Stimulated activated CD8-positive, alpha-beta memory T cell treated with anti-CD3 and anti-CD28 coated beads, Interleukin-4, amount 100 ng/mL, for 4 hours (primary cell): ENCODE results near the gene ZKSCAN8.
"Not testable (repeated sequence)": the region's sequence is repeated elsewhere in the genome, so short reads cannot be mapped to it uniquely, and the experiment has no call there.

ENCODE experiments used
- DNase-seq, 2 donors: peaks; one replicate each; pipeline ENCODE4 v3.0.0-alpha.2; 2020; ENCODE audit warnings: low read depth in 2 of 2, low spot score in 1 of 2

Gene ZKSCAN8

GRCh38 chr6:28141500-28142329, at the start of gene ZKSCAN8:
ZKSCAN8 (plus strand) TSS chr6:28141883; CDS start chr6:28148408, 6,525 bp downstream.
- peak; percentile 41 to 50 for DNase-seq

- not testable (repeated sequence) for DNase-seq
Measured at GRCh38 chr6:28102222-28102621, 39.5 kb upstream of the ZKSCAN8 start.

GRCh38 chr6:28102699-28103098, 39.0 kb upstream of the ZKSCAN8 start:
- DNase-seq = not testable (repeated sequence)

GRCh38 chr6:28104392-28105244, 37.1 kb upstream of the ZKSCAN8 start:
- DNase-seq = peak; percentile 63 to 70

- no peak for DNase-seq
Measured at GRCh38 chr6:28105245-28105639, 36.4 kb upstream of the ZKSCAN8 start.

GRCh38 chr6:28107506-28107905, 34.2 kb upstream of the ZKSCAN8 start:
- no peak for DNase-seq

GRCh38 chr6:28111964-28112363, 29.7 kb upstream of the ZKSCAN8 start:
- DNase-seq = no peak

- no peak for DNase-seq
Measured at GRCh38 chr6:28115799-28116198, 25.9 kb upstream of the ZKSCAN8 start.

GRCh38 chr6:28117386-28118050, 24.2 kb upstream of the ZKSCAN8 start:
- no peak for DNase-seq

GRCh38 chr6:28118217-28118616, 23.5 kb upstream of the ZKSCAN8 start:
- DNase-seq = no peak

- DNase-seq = no peak
Measured at GRCh38 chr6:28121876-28122275, 19.8 kb upstream of the ZKSCAN8 start.

- not testable (repeated sequence) for DNase-seq
Measured at GRCh38 chr6:28122283-28122682, 19.4 kb upstream of the ZKSCAN8 start.

- peak; percentile 33 to 49 for DNase-seq
Measured at GRCh38 chr6:28124350-28124970, 17.2 kb upstream of the ZKSCAN8 start, which contains the start of gene ZSCAN16. ZSCAN16 (plus strand) TSS chr6:28124609; CDS start chr6:28125444, 835 bp downstream.

- DNase-seq = no peak
Measured at GRCh38 chr6:28124971-28125353, 16.7 kb upstream of the ZKSCAN8 start.

- no peak for DNase-seq
Measured at GRCh38 chr6:28125401-28125800, 16.3 kb upstream of the ZKSCAN8 start.

- no peak for DNase-seq
Measured at GRCh38 chr6:28134015-28134414, 7.7 kb upstream of the ZKSCAN8 start.

- no peak for DNase-seq
Measured at GRCh38 chr6:28134716-28135115, 7.0 kb upstream of the ZKSCAN8 start.

GRCh38 chr6:28135393-28135792, 6.3 kb upstream of the ZKSCAN8 start:
- DNase-seq = no peak

- DNase-seq = peak; percentile 51 to 60
Measured at GRCh38 chr6:28136585-28137504, 4.8 kb upstream of the ZKSCAN8 start.

- no peak for DNase-seq
Measured at GRCh38 chr6:28137505-28137981, 4.1 kb upstream of the ZKSCAN8 start.
